Endometrium (tissue), 2 donors: ENCODE data around the gene TMTC1.

Experiments used
- FAIRE-seq: peaks from 2 replicates; lab custom pipeline; 2012; peaks lifted over from hg19 to GRCh38; lab: Jason Lieb, UNC
- donor health status: control.
- donor health status: control.

TMTC1 gene

GRCh38 chr12:29739279-29739991, 44.3 kb downstream of the TMTC1 start:
- FAIRE-seq = no peak

- no peak for FAIRE-seq
Observed at GRCh38 chr12:29738365-29738764, 45.4 kb downstream of the TMTC1 start.

GRCh38 chr12:29737644-29738043, 46.1 kb downstream of the TMTC1 start:
- FAIRE-seq = no peak

- FAIRE-seq = no peak
Observed at GRCh38 chr12:29735604-29736003, 48.1 kb downstream of the TMTC1 start.

GRCh38 chr12:29734734-29735133, 49.0 kb downstream of the TMTC1 start:
- FAIRE-seq = no peak

- FAIRE-seq = no peak
Observed at GRCh38 chr12:29734305-29734704, 49.4 kb downstream of the TMTC1 start.

- no peak for FAIRE-seq
Observed at GRCh38 chr12:29733501-29733900, 50.2 kb downstream of the TMTC1 start.

GRCh38 chr12:29733060-29733459, 50.7 kb downstream of the TMTC1 start:
- no peak for FAIRE-seq

- FAIRE-seq = no peak
Observed at GRCh38 chr12:29732593-29732992, 51.1 kb downstream of the TMTC1 start.

GRCh38 chr12:29732191-29732590, 51.6 kb downstream of the TMTC1 start:
- FAIRE-seq = no peak

GRCh38 chr12:29731591-29731990, 52.2 kb downstream of the TMTC1 start:
- no peak for FAIRE-seq

GRCh38 chr12:29730481-29730880, 53.3 kb downstream of the TMTC1 start:
- FAIRE-seq = no peak

GRCh38 chr12:29728030-29728429, 55.7 kb downstream of the TMTC1 start:
- no peak for FAIRE-seq

- no peak for FAIRE-seq
Observed at GRCh38 chr12:29726741-29727348, 56.9 kb downstream of the TMTC1 start.

- no peak for FAIRE-seq
Observed at GRCh38 chr12:29726321-29726692, 57.4 kb downstream of the TMTC1 start.

- FAIRE-seq = peak; percentile 46
Observed at GRCh38 chr12:29725587-29726320, 58.0 kb downstream of the TMTC1 start.

- no peak for FAIRE-seq
Observed at GRCh38 chr12:29722164-29722563, 61.6 kb downstream of the TMTC1 start.

- FAIRE-seq = no peak
Observed at GRCh38 chr12:29719381-29719780, 64.4 kb downstream of the TMTC1 start.

- no peak for FAIRE-seq
Observed at GRCh38 chr12:29717540-29718100, 66.1 kb downstream of the TMTC1 start.

GRCh38 chr12:29714966-29715365, 68.8 kb downstream of the TMTC1 start:
- no peak for FAIRE-seq

GRCh38 chr12:29713729-29714128, 70.0 kb downstream of the TMTC1 start:
- no peak for FAIRE-seq

- FAIRE-seq = no peak
Observed at GRCh38 chr12:29711381-29711780, 72.4 kb downstream of the TMTC1 start.

- no peak for FAIRE-seq
Observed at GRCh38 chr12:29710104-29710503, 73.6 kb downstream of the TMTC1 start.
